SU-DHL-6 (cell line): ENCODE measurements around the gene PGBD2.

ENCODE experiments used
- EZH2phosphoT487 ChIP-seq: fragments of 200-600 bp; sonication (generic), shearing (Covaris generic); conservative IDR thresholded peaks from 2 replicates; pipeline ENCODE4 v1.6.1; 2018; ENCODE audit warnings: mild to moderate bottlenecking, antibody characterized with exemption, low read length, moderate library complexity, mixed read lengths
- TF ChIP-seq, protein P1 (sequence below): fragments of 200-600 bp; sonication (generic); IDR thresholded peaks from one replicate; pipeline ENCODE4 v1.5.1; 2017; ENCODE audit warnings: antibody characterized with exemption, mild to moderate bottlenecking, low read length, moderate library complexity; ENCODE audit not compliant: insufficient read depth, poor library complexity, severe bottlenecking

GRCh38 chr1:248906753-248907661 lies 972 bp downstream of the PGBD2 start:
- TF ChIP-seq, protein P1, sequence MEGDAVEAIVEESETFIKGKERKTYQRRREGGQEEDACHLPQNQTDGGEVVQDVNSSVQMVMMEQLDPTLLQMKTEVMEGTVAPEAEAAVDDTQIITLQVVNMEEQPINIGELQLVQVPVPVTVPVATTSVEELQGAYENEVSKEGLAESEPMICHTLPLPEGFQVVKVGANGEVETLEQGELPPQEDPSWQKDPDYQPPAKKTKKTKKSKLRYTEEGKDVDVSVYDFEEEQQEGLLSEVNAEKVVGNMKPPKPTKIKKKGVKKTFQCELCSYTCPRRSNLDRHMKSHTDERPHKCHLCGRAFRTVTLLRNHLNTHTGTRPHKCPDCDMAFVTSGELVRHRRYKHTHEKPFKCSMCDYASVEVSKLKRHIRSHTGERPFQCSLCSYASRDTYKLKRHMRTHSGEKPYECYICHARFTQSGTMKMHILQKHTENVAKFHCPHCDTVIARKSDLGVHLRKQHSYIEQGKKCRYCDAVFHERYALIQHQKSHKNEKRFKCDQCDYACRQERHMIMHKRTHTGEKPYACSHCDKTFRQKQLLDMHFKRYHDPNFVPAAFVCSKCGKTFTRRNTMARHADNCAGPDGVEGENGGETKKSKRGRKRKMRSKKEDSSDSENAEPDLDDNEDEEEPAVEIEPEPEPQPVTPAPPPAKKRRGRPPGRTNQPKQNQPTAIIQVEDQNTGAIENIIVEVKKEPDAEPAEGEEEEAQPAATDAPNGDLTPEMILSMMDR: no peak
- TF ChIP-seq EZH2phosphoT487: no peak
